Lower leg skin (tissue), 4 donors: ENCODE data around the gene EPHB3. TPM values are rescaled to one million over a fixed set of nuclear protein-coding genes. Genes with fewer than 3 reads are reported as not detected.

ENCODE experiments used
- DNase-seq, 2 donors: peaks; one replicate each; pipeline ENCODE4 v3.0.0-alpha.2; 2019; ENCODE audit warnings: low spot score in 2 of 2
- H3K4me3 ChIP-seq: fragments of 200-600 bp; sonication (generic); 2 replicates; pipeline ENCODE4 v1.5.1; 2017; ENCODE audit warnings: mild to moderate bottlenecking, low read depth; ENCODE audit not compliant: poor library complexity, severe bottlenecking
- POLR2A ChIP-seq, 2 donors: fragments of 450-650 bp; IDR thresholded peaks; one replicate each; pipeline ENCODE4 v1.6.1; 2016 to 2017; ENCODE audit warnings: antibody characterized with exemption in 2 of 2, mild to moderate bottlenecking in 1 of 2, moderate library complexity in 1 of 2
- WGBS, 2 donors: methylation state at CpG; one replicate each; pipeline ENCODE4 v1.1.5; 2018; 5-methylcytosine and 5-hydroxymethylcytosine counted together
- intact Hi-C: fragments of 100-400 bp; cut with DNase I; formaldehyde crosslinking; loops from one replicate; pipeline ENCODE4 v1.15.0; 2023; ENCODE audit warnings: low total_unique reads
- total RNA-seq, 4 donors: library from RNA; depleted of rRNA; stranded (reverse); fragments of >200 nt; gene quantifications; one replicate each; pipeline ENCODE4 v1.1.0, GENCODE V29; 2016
- TF ChIP-seq, protein P1 (sequence below), 3 donors: fragments of 450-650 bp; IDR thresholded peaks; one replicate each; pipeline ENCODE4 v1.5.1; 2016; ENCODE audit warnings: antibody characterized with exemption in 3 of 3, mild to moderate bottlenecking in 3 of 3, moderate library complexity in 2 of 3

EPHB3 gene
- total RNA-seq, 4 donors from 2014 or later, result 99.4 to 120 (median 109) TPM

DNA sequence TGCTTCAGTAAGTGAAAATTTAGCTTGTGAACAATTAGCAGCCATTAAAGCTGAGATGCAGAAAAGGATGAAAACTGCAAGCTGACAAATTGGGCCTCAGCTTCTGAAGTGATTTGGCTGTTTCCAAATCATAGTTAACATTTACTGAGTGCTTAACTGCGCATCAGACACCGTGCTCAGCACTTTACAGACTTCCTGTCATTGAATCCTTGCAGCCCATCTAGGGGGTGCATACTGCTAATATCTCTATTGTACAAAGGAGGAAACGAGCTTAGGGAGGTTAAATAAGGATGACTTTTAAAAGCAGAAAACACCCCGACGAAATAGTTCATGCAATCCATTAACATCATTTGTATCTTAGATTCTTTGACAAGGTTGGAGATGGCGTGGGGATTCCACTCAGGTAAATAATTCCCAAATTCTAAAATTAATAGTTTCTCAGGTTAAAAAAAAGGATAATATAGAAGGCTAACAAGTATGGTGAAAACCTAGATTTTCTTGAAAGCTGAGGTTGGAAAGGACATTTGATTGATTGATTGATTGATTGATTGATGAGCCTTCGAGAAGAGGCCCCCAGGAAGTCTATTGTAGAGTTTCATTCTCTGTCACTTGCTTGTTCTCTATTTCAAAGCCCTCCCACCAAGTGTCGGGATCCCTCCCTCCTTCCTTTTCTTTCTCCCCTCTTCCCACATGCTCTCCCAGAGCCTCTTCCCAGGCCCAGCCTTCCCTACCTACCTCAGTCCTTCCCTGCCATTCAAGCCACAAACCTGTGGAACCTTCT lies 23.5 kb upstream of the EPHB3 start:
- no peak overlapping the region for H3K4me3 ChIP-seq
- no peak for TF ChIP-seq POLR2A (IDR thresholded peaks at IDR 0.05)
- TF ChIP-seq, protein P1, sequence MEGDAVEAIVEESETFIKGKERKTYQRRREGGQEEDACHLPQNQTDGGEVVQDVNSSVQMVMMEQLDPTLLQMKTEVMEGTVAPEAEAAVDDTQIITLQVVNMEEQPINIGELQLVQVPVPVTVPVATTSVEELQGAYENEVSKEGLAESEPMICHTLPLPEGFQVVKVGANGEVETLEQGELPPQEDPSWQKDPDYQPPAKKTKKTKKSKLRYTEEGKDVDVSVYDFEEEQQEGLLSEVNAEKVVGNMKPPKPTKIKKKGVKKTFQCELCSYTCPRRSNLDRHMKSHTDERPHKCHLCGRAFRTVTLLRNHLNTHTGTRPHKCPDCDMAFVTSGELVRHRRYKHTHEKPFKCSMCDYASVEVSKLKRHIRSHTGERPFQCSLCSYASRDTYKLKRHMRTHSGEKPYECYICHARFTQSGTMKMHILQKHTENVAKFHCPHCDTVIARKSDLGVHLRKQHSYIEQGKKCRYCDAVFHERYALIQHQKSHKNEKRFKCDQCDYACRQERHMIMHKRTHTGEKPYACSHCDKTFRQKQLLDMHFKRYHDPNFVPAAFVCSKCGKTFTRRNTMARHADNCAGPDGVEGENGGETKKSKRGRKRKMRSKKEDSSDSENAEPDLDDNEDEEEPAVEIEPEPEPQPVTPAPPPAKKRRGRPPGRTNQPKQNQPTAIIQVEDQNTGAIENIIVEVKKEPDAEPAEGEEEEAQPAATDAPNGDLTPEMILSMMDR (IDR thresholded peaks at IDR 0.05), result no peak
- peak in 1 of 2 donors; percentile 18 for DNase-seq
- 71 to 77% methylated on average over 8 of the region's 8 CpGs for WGBS, 2 donors
- intact Hi-C loops, result no loop called here

DNA sequence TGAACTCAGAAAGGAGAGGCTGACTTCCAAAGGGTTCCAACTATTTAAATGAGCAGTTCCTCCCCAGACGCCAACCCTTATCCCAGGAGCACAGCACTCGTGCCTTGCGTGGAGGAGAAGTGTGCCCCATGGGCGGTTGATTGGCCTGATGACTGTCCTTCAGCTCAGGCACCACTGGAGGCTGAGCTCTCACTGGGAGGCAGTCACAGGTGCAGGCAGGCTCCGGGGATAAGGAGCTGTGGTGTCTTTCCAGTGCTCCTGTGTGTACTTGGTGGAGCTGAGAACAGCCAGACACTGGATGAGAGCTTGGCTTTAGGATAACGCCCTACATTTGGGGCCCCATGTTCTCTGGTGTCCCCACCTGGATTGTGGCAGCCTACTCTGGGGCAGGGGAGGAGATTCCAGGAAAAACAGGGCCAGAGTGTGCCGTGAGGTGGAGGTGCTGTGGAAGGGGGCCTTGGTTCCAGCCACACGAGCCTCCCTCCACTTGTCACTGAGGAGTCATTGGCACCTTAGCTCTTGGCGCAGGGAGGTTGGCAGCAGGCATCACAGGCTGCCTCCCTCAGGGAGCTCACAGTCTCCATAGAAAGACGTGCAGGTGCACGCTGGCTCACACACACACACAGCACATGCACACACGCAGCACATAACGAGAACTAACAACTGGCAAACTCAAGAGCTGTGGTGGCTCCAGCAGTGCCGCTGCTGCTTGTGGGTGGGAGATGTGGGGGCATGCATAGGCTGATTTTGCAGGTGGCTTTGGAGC lies 22.7 kb upstream of the EPHB3 start:
- no peak overlapping the region for H3K4me3 ChIP-seq
- TF ChIP-seq POLR2A (IDR thresholded peaks at IDR 0.05), result no peak
- TF ChIP-seq, protein P1 (IDR thresholded peaks at IDR 0.05), result no peak
- intact Hi-C loops, result no loop called here
- 66 to 83% methylated on average over 14 of the region's 14 CpGs for WGBS, 2 donors
- DNase-seq, result peak in 1 of 2 donors; percentile 70

DNA sequence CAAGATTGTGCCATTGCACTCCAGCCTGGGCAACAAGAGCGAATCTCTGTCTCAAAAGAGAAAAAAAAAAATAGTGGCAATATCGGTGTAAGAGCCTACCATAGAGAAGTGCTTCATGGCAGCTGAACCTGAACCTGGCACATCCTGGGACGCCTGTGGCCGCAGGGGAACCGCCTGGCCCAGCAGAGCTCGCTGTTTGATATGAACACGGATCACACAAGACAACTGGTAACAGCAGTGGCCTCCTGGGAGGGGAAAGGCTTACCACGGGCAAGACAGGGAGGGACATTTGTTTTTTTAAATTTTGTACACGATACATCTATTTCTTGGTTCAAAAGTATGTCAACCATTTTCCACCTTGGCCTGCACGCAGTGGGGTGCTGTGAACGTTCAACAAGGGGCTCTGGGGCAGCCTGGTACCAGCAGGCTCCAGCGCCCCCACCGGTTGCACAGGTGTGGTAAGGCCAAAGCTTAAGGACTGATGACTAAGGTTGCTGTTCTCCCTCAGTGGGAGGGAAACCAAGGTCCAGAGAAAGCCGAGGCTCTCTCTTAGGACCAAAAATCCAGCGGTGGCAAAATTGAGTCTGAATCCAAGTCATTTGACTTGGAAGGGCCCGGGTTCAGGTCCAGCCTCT lies 21.7 kb upstream of the EPHB3 start:
- no peak for TF ChIP-seq POLR2A (IDR thresholded peaks at IDR 0.05)
- TF ChIP-seq, protein P1 (IDR thresholded peaks at IDR 0.05), result no peak
- intact Hi-C loops, result loop anchor here (5.0 kb wide), 2 partner anchors 68 to 123 kb away; no protein-coding TSS in a partner anchor
- no peak overlapping the region for H3K4me3 ChIP-seq
- 81 to 85% methylated on average over 16 of the region's 16 CpGs for WGBS, 2 donors
- peak in 1 of 2 donors; percentile 75 for DNase-seq

DNA sequence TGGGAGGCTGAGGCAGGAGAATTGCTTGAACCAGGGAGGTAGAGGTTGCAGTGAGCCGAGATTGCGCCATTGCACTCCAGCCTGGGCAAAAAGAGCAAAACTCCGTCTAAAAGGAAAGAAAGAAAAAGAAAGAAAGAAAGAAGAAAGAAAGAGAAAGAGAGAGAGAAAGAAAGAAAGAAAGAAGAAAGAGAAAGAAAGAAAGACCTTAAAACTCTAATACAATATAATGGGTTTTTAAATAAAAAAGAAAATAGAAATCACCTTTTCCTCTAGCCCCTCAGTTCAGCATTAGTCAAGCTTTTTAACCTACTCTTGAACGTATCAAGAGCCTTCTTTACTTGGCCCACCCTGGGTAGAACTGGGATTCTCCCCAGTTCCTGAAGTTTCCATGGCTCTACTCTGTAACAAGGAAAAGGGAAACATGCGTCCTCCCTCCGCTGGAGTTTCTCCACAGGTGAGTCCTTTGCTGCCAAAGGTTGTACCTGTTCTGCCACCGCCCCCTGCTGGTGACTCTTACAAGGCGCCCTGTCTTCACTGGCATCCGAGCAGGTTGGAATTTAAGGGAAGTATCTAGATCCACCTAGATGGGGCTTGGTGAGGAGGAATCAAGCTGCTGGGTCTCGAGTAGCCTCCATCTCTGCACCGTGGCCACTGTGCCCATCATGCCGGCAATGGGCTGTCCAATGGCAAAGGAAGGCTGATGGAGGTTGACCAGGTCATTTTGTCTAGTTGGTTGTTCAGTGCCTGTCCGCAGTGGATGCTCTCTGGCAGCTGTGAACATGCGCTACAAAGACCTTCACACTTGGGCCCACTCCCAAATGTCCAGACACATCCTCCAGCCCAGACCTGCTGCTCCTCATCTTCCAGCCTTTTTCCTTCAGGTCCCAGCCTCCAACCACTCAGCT lies 20.6 kb upstream of the EPHB3 start:
- peak; percentile 71 to 95 for DNase-seq
- H3K4me3 ChIP-seq, result no peak overlapping the region
- 43 to 44% methylated on average over 14 of the region's 14 CpGs for WGBS, 2 donors
- intact Hi-C loops, result loop anchor here (5.0 kb wide), 2 partner anchors 69 to 124 kb away; no protein-coding TSS in a partner anchor
- TF ChIP-seq, protein P1 (IDR thresholded peaks at IDR 0.05), result peak in 1 of 3 donors; percentile 54
- TF ChIP-seq POLR2A (IDR thresholded peaks at IDR 0.05), result no peak
